ENCODE results near the gene ANKRD63.

ANKRD63 gene

GRCh38 chr15:40313531-40314398 is 30.9 kb upstream of the ANKRD63 start:
- DNase-seq (ENCODE audit: low read depth) = no peak

DNA sequence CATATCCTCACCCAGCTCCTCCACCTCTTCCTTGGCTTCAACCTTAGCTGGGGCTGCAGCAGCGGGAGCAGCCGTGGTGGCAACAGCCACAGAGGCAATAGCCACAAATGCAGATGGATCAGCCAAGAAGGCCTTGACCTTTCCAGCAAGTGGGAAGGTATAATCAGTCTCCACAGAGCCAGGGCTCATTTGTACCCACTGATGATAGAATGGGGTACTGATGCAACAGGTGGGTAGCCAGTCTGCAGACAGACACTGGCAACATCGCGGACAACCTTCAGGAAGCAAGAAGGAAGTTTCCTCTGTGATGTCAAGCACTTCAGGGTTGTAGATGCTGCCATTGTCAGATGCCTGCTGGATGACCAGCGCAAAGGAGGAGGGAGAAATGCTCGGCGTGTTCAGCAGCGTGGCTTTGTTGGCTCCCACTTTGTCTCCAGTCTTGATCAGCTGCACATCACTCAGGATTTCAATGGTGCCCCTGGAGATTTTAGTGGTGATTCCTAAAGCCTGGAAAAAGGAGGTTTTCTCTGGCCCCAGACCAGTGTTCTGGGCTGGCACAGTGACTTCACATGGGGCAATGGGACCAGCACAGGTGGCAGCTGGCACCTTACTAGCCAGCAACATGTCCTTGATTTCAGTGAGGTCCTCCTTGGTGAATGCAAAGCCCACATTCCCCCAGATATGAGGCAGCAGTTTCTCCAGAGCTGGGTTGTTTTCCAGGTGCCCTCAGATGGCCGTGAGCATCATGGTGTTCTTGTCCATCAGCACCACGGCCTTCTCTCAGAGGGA is 29.7 kb upstream of the ANKRD63 start:
- DNase-seq (ENCODE audit: low read depth) = no peak

DNA sequence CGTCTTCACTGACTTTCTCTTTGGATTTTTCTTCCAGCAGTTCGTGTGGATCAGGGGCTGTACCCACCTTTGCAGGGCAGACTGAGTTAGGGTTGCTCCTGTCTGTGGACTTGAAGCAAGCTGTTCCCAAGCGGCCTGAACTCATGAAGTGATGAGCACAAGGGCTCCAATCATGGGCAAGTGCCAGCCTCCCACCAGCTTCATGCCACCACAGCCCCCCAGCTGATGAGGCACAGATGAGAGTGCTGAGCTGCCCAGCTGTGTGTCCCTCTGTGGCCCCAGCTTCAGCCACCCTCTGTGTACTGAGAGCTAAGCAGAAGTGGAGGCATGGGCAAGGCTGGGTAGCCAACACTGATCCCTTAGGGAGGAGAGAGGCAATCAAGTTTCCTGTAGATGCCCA is 28.1 kb upstream of the ANKRD63 start:
- no peak for DNase-seq (ENCODE audit: low read depth)

GRCh38 chr15:40310001-40310959 is 27.4 kb upstream of the ANKRD63 start:
- peak; percentile 60 for DNase-seq (ENCODE audit: low read depth)

DNA sequence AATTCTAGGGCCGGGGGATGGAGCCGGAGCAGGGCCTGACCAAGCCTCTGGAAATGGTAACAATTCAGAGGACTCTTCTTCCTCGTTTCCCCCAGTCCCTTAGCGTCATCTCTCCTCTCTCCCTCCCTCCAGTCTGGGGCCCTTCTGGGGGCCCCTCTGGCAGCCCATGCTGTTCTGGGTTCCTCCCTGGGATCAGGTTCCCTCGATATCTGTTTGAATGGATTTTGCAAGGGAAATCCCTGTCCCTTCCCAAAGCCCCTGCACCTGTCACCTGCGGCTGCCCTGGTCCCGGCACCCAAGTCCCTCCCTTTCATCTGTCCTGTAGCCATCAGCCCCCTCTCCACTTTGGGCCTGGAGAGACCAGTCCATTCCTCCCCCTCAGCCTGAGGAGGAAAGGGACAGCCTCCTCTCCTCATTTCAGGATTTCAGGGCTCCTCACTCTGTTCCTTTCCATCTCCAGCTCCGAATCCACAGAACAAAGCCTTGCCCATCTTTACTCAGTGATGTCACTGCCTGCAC is 26.5 kb upstream of the ANKRD63 start:
- no peak for DNase-seq (ENCODE audit: low read depth)

DNA sequence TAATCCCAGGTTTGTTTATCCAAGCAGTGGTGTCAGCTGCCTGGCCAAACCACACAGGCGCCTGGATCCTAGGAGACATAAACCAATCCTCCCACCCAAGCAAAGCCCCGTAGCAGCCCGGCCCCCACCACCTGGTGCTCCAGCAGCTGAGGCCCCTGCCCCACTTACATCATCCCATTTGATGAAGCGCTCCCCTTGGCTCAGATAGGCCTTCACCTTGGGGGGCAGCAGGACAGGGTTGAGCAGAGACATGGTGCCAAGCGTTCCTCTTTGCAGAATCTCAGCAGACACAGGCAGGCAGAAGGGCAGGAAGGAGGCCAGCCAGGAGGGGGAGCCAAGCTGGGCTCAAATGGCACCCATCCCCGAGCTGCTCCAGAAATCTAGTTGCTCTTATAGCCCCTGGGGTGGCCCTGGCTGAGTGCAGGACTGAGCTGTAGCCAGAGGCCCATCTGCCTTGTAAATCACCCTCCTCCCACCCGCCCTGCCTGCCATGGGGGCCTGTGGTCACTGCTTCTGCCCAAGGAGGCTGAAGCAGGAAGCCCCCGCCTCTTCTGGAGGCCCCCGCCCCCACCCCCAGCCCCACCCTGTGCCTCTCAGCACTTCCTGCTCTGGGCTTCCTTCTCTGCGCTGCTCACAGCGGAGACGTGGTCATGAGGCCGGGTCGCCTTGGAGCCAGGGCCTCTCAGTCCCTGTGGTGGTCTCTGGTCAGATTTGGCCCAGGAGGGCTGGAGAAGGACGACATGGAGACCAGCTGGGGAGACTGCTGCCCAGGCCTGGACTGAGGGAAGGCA is 24.8 kb upstream of the ANKRD63 start, which contains the start of gene PLCB2:
TSS of gene PLCB2 (minus strand) at position 515 of the 791 bp plus-strand sequence. CDS start at position 252, 263 bp downstream.
- peak; percentile 63 for DNase-seq (ENCODE audit: low read depth)

GRCh38 chr15:40306908-40307307 is 24.0 kb upstream of the ANKRD63 start:
- no peak for DNase-seq (ENCODE audit: low read depth)

DNA sequence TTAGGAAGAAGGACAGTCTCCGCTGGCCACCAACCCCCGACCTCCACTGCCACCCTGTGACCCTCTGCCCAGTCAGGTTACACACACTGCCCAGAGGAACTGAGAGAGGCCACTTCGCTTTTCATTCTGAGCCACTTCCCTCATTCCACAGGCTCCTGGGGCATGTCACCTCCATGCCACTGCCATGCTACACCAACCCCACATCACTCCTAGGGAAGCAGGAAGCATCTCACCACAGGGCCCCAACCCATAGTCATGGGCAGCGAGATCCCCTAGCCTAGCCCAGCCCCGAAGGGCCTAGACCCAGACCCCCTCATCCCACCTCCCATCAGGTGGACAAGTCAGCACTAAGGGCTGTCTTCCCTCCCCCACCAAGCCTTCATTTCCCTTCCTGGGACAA is 23.5 kb upstream of the ANKRD63 start:
- no peak for DNase-seq (ENCODE audit: low read depth)

DNA sequence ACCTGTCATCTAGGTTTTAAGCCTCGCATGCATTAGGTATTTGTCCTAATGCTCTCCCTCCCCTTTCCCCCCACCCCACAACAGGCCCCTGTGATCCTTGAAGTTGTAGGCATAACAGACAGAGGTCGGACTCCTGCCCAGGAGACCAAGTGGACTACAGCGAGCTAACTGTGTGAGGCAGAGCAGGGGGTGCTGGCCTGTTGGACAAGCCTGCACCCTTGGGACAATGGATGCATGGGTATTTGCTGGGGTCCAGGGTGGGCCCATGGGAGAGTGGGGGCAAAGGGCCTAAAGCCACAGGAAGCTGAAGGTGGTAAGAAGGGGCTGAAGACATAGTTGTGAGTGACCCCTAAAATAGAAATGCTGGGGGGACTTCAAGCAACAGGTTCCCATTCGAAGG is 22.4 kb upstream of the ANKRD63 start:
- DNase-seq (ENCODE audit: low read depth) = no peak

DNA sequence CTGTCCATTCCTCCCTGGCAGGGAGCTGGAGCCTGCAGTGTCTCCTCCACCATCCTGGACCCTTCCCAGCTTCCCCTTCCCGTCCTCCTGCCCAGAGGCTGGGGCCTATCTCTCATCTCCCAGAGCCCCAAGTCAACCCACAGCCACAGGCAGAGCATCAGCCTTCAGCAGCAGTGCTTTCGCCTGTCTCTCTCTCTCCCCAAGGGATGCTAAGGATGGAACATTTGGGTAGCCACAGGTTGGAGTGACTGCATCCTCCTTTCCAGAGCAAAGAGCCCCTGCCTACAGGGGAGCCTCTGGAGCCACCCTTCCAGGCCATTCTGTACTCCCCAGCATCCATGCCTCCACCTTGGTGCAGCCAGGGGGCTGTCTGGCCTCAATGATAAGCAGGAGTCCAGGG is 20.7 kb upstream of the ANKRD63 start:
- DNase-seq (ENCODE audit: low read depth) = no peak

- DNase-seq (ENCODE audit: low read depth) = no peak
Measured at GRCh38 chr15:40302981-40303380, 20.1 kb upstream of the ANKRD63 start.

DNA sequence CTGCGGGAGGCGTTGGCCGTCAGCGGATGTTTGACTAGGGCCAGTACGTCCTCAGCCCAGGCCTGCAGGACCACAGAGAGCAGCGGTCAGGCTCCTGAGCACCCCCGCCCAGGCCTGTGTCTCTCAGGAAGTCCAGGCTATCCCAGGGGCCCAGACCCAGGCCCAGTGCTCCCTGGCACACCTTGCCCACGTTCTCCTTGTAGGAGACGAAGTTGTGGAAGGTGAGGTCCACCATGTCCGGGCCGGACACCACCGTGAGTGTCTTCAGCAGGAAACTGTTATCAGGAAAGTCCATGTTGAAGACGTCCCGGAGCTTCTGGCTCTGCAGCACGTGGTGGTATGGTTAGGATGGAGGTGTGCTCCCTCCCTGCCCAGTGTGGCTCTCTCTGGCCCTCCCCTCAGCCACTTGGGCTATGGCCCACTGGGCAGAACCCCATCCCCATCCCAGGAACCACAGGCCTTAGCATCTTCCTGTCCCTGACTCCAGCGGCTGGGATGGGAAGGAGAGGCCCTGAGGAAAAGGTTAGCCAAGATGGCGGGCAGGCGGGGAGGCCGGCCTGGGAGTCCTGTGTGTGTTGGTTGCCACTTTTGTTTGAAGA is 19.5 kb upstream of the ANKRD63 start:
- DNase-seq (ENCODE audit: low read depth) = no peak

GRCh38 chr15:40301467-40302179 is 18.8 kb upstream of the ANKRD63 start:
- DNase-seq (ENCODE audit: low read depth) = no peak

GRCh38 chr15:40300771-40301170 is 17.9 kb upstream of the ANKRD63 start:
- DNase-seq (ENCODE audit: low read depth) = no peak

GRCh38 chr15:40300367-40300766 is 17.5 kb upstream of the ANKRD63 start:
- no peak for DNase-seq (ENCODE audit: low read depth)

- no peak for DNase-seq (ENCODE audit: low read depth)
Measured at GRCh38 chr15:40298216-40298935, 15.5 kb upstream of the ANKRD63 start.

DNA sequence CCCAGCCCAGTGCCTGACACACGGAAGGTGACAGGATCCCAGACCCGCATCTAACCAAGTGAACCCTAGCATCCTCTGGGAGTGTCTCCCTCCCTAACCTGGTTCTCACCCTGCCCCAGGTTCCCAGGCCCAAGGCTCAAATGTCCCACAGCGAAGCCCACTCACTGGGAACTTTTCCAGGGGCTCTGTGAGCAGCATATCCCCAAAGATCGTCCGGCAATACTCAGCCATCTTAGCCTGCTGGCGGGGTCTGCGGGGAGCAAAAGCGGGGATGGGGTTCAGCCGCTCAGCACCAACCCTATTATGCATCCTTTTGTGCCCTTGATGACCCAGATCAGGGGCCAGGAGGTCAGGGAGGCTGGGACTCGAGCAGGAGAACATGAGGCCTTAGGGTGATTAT is 14.5 kb upstream of the ANKRD63 start:
- no peak for DNase-seq (ENCODE audit: low read depth)

- no peak for DNase-seq (ENCODE audit: low read depth)
Measured at GRCh38 chr15:40296561-40297230, 13.8 kb upstream of the ANKRD63 start.
